Hepatocyte (in vitro differentiated cells): ENCODE measurements around the gene LPP. TPM values are rescaled to one million over a fixed set of nuclear protein-coding genes. Genes with fewer than 3 reads are reported as not detected.

Experiments
- DNase-seq: peaks from one replicate; pipeline ENCODE4 v3.0.0-alpha.2; 2016; ENCODE audit warnings: low spot score
- H2AFZ ChIP-seq: fragments of 200-600 bp; sonication (generic); 2 replicates; pipeline ENCODE4 v1.6.0; 2016; ENCODE audit warnings: antibody characterized with exemption, mild to moderate bottlenecking
- H3K27ac ChIP-seq: fragments of 200-600 bp; sonication (generic); 2 replicates; pipeline ENCODE4 v1.5.1; 2016; ENCODE audit warnings: mild to moderate bottlenecking
- H3K27me3 ChIP-seq: fragments of 200-600 bp; sonication (generic); 2 replicates; pipeline ENCODE4 v1.6.1; 2016
- H3K36me3 ChIP-seq: fragments of 200-600 bp; sonication (generic); replicated peaks from 2 replicates; pipeline ENCODE4 v1.5.1; 2016; ENCODE audit warnings: low read depth; ENCODE audit not compliant: insufficient read depth
- H3K4me1 ChIP-seq: fragments of 200-600 bp; sonication (generic); 2 replicates; pipeline ENCODE4 v1.5.1; 2016; ENCODE audit warnings: mild to moderate bottlenecking, moderate library complexity; ENCODE audit not compliant: insufficient read depth
- H3K4me2 ChIP-seq: fragments of 200-600 bp; sonication (generic); 2 replicates; pipeline ENCODE4 v1.6.0; 2016
- H3K4me3 ChIP-seq: fragments of 200-600 bp; sonication (generic); 2 replicates; pipeline ENCODE4 v1.5.1; 2016; ENCODE audit warnings: mild to moderate bottlenecking
- H3K79me2 ChIP-seq: fragments of 200-600 bp; sonication (generic); 2 replicates; pipeline ENCODE4 v1.6.0; 2017; ENCODE audit warnings: mild to moderate bottlenecking
- H3K9me2 ChIP-seq: fragments of 200-600 bp; sonication (generic); replicated peaks from 2 replicates; pipeline ENCODE4 v1.6.0; 2017; ENCODE audit warnings: mild to moderate bottlenecking; ENCODE audit not compliant: insufficient read depth
- H3K9me3 ChIP-seq: fragments of 200-600 bp; sonication (generic); 2 replicates; pipeline ENCODE4 v1.5.1; 2016; ENCODE audit warnings: low read depth, mild to moderate bottlenecking
- H4K20me1 ChIP-seq: fragments of 200-600 bp; sonication (generic); 2 replicates; pipeline ENCODE4 v1.6.0; 2016; ENCODE audit warnings: mild to moderate bottlenecking; ENCODE audit not compliant: insufficient read depth, poor library complexity, severe bottlenecking
- CTCF ChIP-seq: fragments of 200-600 bp; sonication (generic); IDR thresholded peaks from 2 replicates; pipeline ENCODE4 v1.5.1; 2016; ENCODE audit warnings: antibody characterized with exemption, mild to moderate bottlenecking; ENCODE audit not compliant: poor library complexity
- EZH2 ChIP-seq: fragments of 200-600 bp; sonication (generic); IDR thresholded peaks from 2 replicates; pipeline ENCODE4 v1.6.1; 2016; ENCODE audit warnings: antibody characterized with exemption, mild to moderate bottlenecking, borderline replicate concordance
- EZH2phosphoT487 ChIP-seq: fragments of 200-600 bp; sonication (generic); IDR thresholded peaks from one replicate; pipeline ENCODE4 v1.6.1; 2018; ENCODE audit warnings: antibody characterized with exemption, mild to moderate bottlenecking, low read depth, moderate library complexity; ENCODE audit not compliant: unreplicated experiment, severe bottlenecking
- WGBS: methylation state at CpG from one replicate; pipeline ENCODE4 v1.1.6; 2016; ENCODE audit warnings: low lambda C conversion rate; ENCODE audit errors: missing lambda C conversion rate; 5-methylcytosine and 5-hydroxymethylcytosine counted together
- polyA plus RNA-seq: library from polyadenylated mRNA; unstranded; fragments of >200 nt; fragmentation: Nextera tagmentation; extraction: Ambion mirVana; gene quantifications from 2 replicates; pipeline ENCODE4 v1.2.1, GENCODE V29; 2016
- total RNA-seq: library from RNA; depleted of rRNA; stranded (reverse); fragments of >200 nt; gene quantifications from 2 replicates; pipeline ENCODE4 v1.2.3, GENCODE V29; 2014

The LPP gene
- total and polyA plus RNA-seq, 2 experiments from 2014 or later, result 53.2 to 73.8 TPM

- Histone ChIP-seq H2AFZ (no peak overlapping the region), H3K4me1 (peaks cover 15% of the 10 kb centered on the region), H3K4me3 (no peak overlapping the region), H3K9me2 (no peaks in the 10 kb centered on the region), H3K27ac (no peak overlapping the region), H3K36me3 (no peaks in the 10 kb centered on the region), H3K79me2 (no peaks in the 10 kb centered on the region), H3K27me3 (no peaks in the 10 kb centered on the region), H3K9me3 (no peaks in the 10 kb centered on the region), H3K4me2 (no peak overlapping the region), H4K20me1 (no peaks in the 10 kb centered on the region)
- TF ChIP-seq EZH2 (no peak), CTCF (no peak), EZH2phosphoT487 (no peak)
- WGBS, result 93% methylated on average over 1 of the region's 1 CpG
- no peak for DNase-seq
Measured at GRCh38 chr3:188750617-188751016, 596.7 kb downstream of the LPP start.

- Histone ChIP-seq H3K27ac (no peak overlapping the region), H3K9me3 (no peaks in the 10 kb centered on the region), H3K4me2 (no peak overlapping the region), H4K20me1 (no peaks in the 10 kb centered on the region), H3K79me2 (no peaks in the 10 kb centered on the region), H3K36me3 (no peaks in the 10 kb centered on the region), H3K4me3 (no peak overlapping the region), H3K9me2 (no peaks in the 10 kb centered on the region), H3K4me1 (no peaks in the 10 kb centered on the region), H3K27me3 (no peaks in the 10 kb centered on the region), H2AFZ (no peak overlapping the region)
- no peak for DNase-seq
- no peak for TF ChIP-seq EZH2phosphoT487
- no peak for TF ChIP-seq CTCF
- no peak for TF ChIP-seq EZH2
- WGBS, result 100% methylated on average over 1 of the region's 1 CpG
Measured at GRCh38 chr3:188752850-188753249, 598.9 kb downstream of the LPP start.

DNA sequence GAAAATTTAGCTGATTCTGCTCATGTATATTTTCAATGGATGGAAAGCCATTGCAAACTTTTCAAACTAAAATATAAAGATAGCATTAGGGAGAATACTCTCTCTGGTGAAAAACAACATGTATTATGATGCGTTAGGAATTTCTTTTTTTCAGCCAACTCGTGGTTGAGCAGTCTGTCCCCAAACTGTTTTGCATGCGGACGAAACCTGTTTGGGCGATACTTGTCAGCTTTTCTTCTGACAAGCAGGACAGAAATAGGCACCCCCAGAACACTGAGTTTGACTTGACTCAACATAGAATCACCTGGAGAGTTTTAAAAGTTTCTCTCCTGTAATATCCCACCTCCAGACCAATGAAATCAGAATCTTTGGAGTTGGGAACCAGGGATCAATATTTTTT, 600.3 kb downstream of the LPP start:
- H3K4me1 ChIP-seq, result no peaks in the 10 kb centered on the region
- H3K27ac ChIP-seq, result no peak overlapping the region
- no peak for DNase-seq
- H3K9me3 ChIP-seq, result no peaks in the 10 kb centered on the region
- WGBS, result 87% methylated on average over 5 of the region's 5 CpGs
- TF ChIP-seq EZH2, result no peak
- no peak for TF ChIP-seq CTCF
- no peak for TF ChIP-seq EZH2phosphoT487
- H3K4me3 ChIP-seq, result no peak overlapping the region
- no peaks in the 10 kb centered on the region for H3K79me2 ChIP-seq
- H3K36me3 ChIP-seq, result no peaks in the 10 kb centered on the region
- no peaks in the 10 kb centered on the region for H4K20me1 ChIP-seq
- no peaks in the 10 kb centered on the region for H3K27me3 ChIP-seq
- H2AFZ ChIP-seq, result no peak overlapping the region
- no peaks in the 10 kb centered on the region for H3K9me2 ChIP-seq
- H3K4me2 ChIP-seq, result no peak overlapping the region

DNA sequence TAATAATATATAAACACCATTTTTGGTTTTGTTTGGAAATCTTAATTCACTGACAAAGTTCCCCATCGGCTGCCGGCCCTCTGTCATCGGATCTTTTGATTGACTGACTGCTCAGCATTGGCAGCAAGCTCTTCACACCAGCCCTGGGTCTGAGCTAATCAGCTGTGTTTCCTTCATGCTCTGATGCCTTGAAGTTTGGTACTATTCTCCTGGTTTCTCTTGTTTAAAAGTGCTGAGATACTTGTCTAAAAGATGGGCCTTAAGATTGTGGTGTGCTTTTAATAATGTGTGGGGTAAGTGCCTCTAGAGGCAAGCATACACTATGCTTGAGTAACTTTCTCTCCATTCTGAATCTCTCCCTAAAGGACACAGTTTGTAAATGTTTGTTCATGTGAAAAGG, 602.3 kb downstream of the LPP start:
- Histone ChIP-seq H2AFZ (no peak overlapping the region), H3K4me3 (no peak overlapping the region), H4K20me1 (no peaks in the 10 kb centered on the region), H3K4me1 (no peaks in the 10 kb centered on the region), H3K27me3 (no peaks in the 10 kb centered on the region), H3K27ac (no peak overlapping the region), H3K9me2 (no peaks in the 10 kb centered on the region), H3K36me3 (no peaks in the 10 kb centered on the region), H3K9me3 (no peaks in the 10 kb centered on the region), H3K4me2 (no peak overlapping the region), H3K79me2 (no peaks in the 10 kb centered on the region)
- TF ChIP-seq CTCF (no peak), EZH2 (no peak), EZH2phosphoT487 (no peak)
- WGBS, result 97% methylated on average over 3 of the region's 3 CpGs
- DNase-seq, result no peak
